IMR-90 (cell line): ENCODE measurements around the gene GLE1. TPM values are rescaled to one million over a fixed set of nuclear protein-coding genes. Genes with fewer than 3 reads are reported as not detected.

Experiments used
- ATAC-seq: fragments of 200-7000 bp; cut with Tn5 transposase; 2 replicates; pipeline ENCODE4 v1.9.1; 2020; ENCODE audit warnings: low read depth, mild to moderate bottlenecking, moderate library complexity
- BruUV-seq: library from RNA; stranded (reverse); fragments of 400-500 nt; replicated peaks from 2 replicates; lab custom pipeline; 2021; lab: Mats Ljungman, UMichigan
- CTCF ChIA-PET: fragments of 300-600 bp; formaldehyde crosslinking; extraction: SDS; loops from one replicate; lab custom pipeline; 2021; ENCODE audit warnings: antibody characterized with exemption; lab: Yijun Ruan, JAX
- POLR2A ChIA-PET: fragments of 300-600 bp; sonication (Branson Sonifier 250); formaldehyde crosslinking; loops from one replicate; lab custom pipeline; 2022; ENCODE audit warnings: antibody characterized with exemption; ENCODE audit not compliant: unreplicated experiment; lab: Charles Lee
- DNase-seq: peaks from one replicate; pipeline ENCODE4 v3.0.0; 2013
- H2AFZ ChIP-seq: replicated peaks from 2 replicates; pipeline ENCODE3; 2013; ENCODE audit warnings: low read length, mild to moderate bottlenecking; ENCODE audit not compliant: poor library complexity
- H2AK5ac ChIP-seq: 2 replicates; pipeline ENCODE4 v1.6.1; 2013; ENCODE audit warnings: low read depth, low read length, inconsistent platforms
- H2AK9ac ChIP-seq: replicated peaks from 2 replicates; pipeline ENCODE3; 2013; ENCODE audit warnings: mild to moderate bottlenecking, low read depth, low read length, moderate library complexity; ENCODE audit not compliant: poor library complexity
- H2BK120ac ChIP-seq: 2 replicates; pipeline ENCODE4 v1.6.1; 2013; ENCODE audit warnings: low read depth, low read length, inconsistent platforms
- H2BK15ac ChIP-seq: 3 replicates; pipeline ENCODE4 v1.6.1; 2013; ENCODE audit warnings: low read depth, low read length, inconsistent platforms
- H2BK20ac ChIP-seq: 2 replicates; pipeline ENCODE4 v1.6.1; 2013; ENCODE audit warnings: low read depth, mild to moderate bottlenecking, inconsistent platforms, low read length, moderate library complexity
- H2BK5ac ChIP-seq: 2 replicates; pipeline ENCODE4 v1.6.1; 2013; ENCODE audit warnings: mild to moderate bottlenecking, low read depth, low read length, inconsistent platforms; ENCODE audit not compliant: poor library complexity, severe bottlenecking
- H3K14ac ChIP-seq: replicated peaks from 2 replicates; pipeline ENCODE4 v1.6.1; 2013; ENCODE audit warnings: low read depth, low read length, inconsistent platforms
- H3K18ac ChIP-seq: 2 replicates; pipeline ENCODE4 v1.6.1; 2013; ENCODE audit warnings: low read depth, low read length, control low read depth
- H3K23ac ChIP-seq: 2 replicates; pipeline ENCODE4 v1.6.1; 2013; ENCODE audit warnings: low read depth, low read length, inconsistent platforms
- H3K27ac ChIP-seq: 2 replicates; pipeline ENCODE4 v1.5.1; 2013; ENCODE audit warnings: mild to moderate bottlenecking, control low read depth, low read length; ENCODE audit not compliant: insufficient read depth
- H3K27me3 ChIP-seq: 2 replicates; pipeline ENCODE4 v1.6.1; 2013; ENCODE audit warnings: low read length; ENCODE audit not compliant: control insufficient read depth, insufficient read depth
- H3K36me3 ChIP-seq: 2 replicates; pipeline ENCODE4 v1.6.1; 2013; ENCODE audit warnings: low read length, mixed read lengths; ENCODE audit not compliant: control insufficient read depth, insufficient read depth
- H3K4ac ChIP-seq: 2 replicates; pipeline ENCODE4 v1.6.1; 2013; ENCODE audit warnings: low read depth, low read length, inconsistent platforms
- H3K4me1 ChIP-seq: 2 replicates; pipeline ENCODE4 v1.6.1; 2013; ENCODE audit warnings: low read length, mixed read lengths; ENCODE audit not compliant: control insufficient read depth, insufficient read depth
- H3K4me2 ChIP-seq: 2 replicates; pipeline ENCODE4 v1.6.1; 2013; ENCODE audit warnings: low read depth, mild to moderate bottlenecking, control low read depth, low read length, moderate library complexity
- H3K4me3 ChIP-seq: 2 replicates; pipeline ENCODE4 v1.5.1; 2013; ENCODE audit warnings: low read depth, mild to moderate bottlenecking, control low read depth, low read length, moderate library complexity; ENCODE audit not compliant: insufficient read depth
- H3K56ac ChIP-seq: 2 replicates; pipeline ENCODE4 v1.6.1; 2013; ENCODE audit warnings: low read length, inconsistent platforms; ENCODE audit not compliant: insufficient read depth; ENCODE audit errors: extremely low read depth
- H3K79me1 ChIP-seq, 2 experiments: 2 replicates each; pipeline ENCODE4 v1.6.1; 2013; ENCODE audit warnings: low read length in 2 of 2, inconsistent platforms in 1 of 2, low read depth in 1 of 2
- H3K9ac ChIP-seq: 2 replicates; pipeline ENCODE4 v1.6.1; 2013; ENCODE audit warnings: low read depth, low read length, control low read depth
- H3K9me1 ChIP-seq: 2 replicates; pipeline ENCODE4 v1.6.1; 2013; ENCODE audit warnings: low read length, inconsistent platforms; ENCODE audit not compliant: insufficient read depth
- H3K9me3 ChIP-seq: 2 replicates; pipeline ENCODE4 v1.6.1; 2013; ENCODE audit warnings: low read length; ENCODE audit not compliant: control insufficient read depth, insufficient read depth
- H4K20me1 ChIP-seq: 2 replicates; pipeline ENCODE4 v1.6.1; 2013; ENCODE audit warnings: low read length, inconsistent platforms; ENCODE audit not compliant: insufficient read depth
- H4K5ac ChIP-seq: 2 replicates; pipeline ENCODE4 v1.6.1; 2013; ENCODE audit warnings: mild to moderate bottlenecking, low read depth, low read length, control low read depth
- H4K8ac ChIP-seq, 2 experiments: 2 replicates each; pipeline ENCODE4 v1.6.1; 2013; ENCODE audit warnings: low read depth in 2 of 2, low read length in 2 of 2, control low read depth in 1 of 2, inconsistent platforms in 1 of 2
- H4K91ac ChIP-seq: 2 replicates; pipeline ENCODE4 v1.6.1; 2013; ENCODE audit warnings: low read depth, low read length, inconsistent platforms; ENCODE audit not compliant: insufficient read depth
- BHLHE40 ChIP-seq: fragments of 150-350 bp; IDR thresholded peaks from 2 replicates; pipeline ENCODE4 v1.6.1; 2016; ENCODE audit warnings: mild to moderate bottlenecking, low read depth, low read length
- CEBPB ChIP-seq: IDR thresholded peaks from 2 replicates; pipeline ENCODE4 v1.6.1; 2012; ENCODE audit warnings: low read depth, low read length, improper control_type of control experiment
- CHD1 ChIP-seq: IDR thresholded peaks from 2 replicates; pipeline ENCODE4 v1.6.1; 2012; ENCODE audit warnings: low read depth, low read length, improper control_type of control experiment
- CTCF ChIP-seq: conservative IDR thresholded peaks from 2 replicates; pipeline ENCODE4 v1.5.1; 2012; ENCODE audit warnings: mild to moderate bottlenecking, low read depth, low read length, improper control_type of control experiment
- ELK1 ChIP-seq: fragments of 150-350 bp; IDR thresholded peaks from 2 replicates; pipeline ENCODE4 v1.6.1; 2016; ENCODE audit warnings: low read depth, mild to moderate bottlenecking, low read length, moderate library complexity, borderline replicate concordance
- FOS ChIP-seq: fragments of 150-350 bp; IDR thresholded peaks from 2 replicates; pipeline ENCODE4 v1.6.1; 2016; ENCODE audit warnings: low read depth, low read length
- MAFK ChIP-seq: IDR thresholded peaks from 2 replicates; pipeline ENCODE4 v1.6.1; 2012; ENCODE audit warnings: low read depth, low read length, improper control_type of control experiment
- MAZ ChIP-seq: IDR thresholded peaks from 2 replicates; pipeline ENCODE4 v1.6.1; 2012; ENCODE audit warnings: low read depth, mild to moderate bottlenecking, low read length, improper control_type of control experiment, moderate library complexity, borderline replicate concordance
- MXI1 ChIP-seq: IDR thresholded peaks from 2 replicates; pipeline ENCODE4 v1.6.1; 2012; ENCODE audit warnings: low read depth, mild to moderate bottlenecking, low read length, moderate library complexity, borderline replicate concordance
- NFE2L2 ChIP-seq: fragments of 150-350 bp; IDR thresholded peaks from 2 replicates; pipeline ENCODE4 v1.6.1; 2016; ENCODE audit warnings: low read depth, mild to moderate bottlenecking, low read length
- POLR2A ChIP-seq: IDR thresholded peaks from 2 replicates; pipeline ENCODE4 v1.6.1; 2012; ENCODE audit warnings: mild to moderate bottlenecking, low read depth, low read length
- RAD21 ChIP-seq: IDR thresholded peaks from 2 replicates; pipeline ENCODE4 v1.6.1; 2012; ENCODE audit warnings: low read length, improper control_type of control experiment
- RCOR1 ChIP-seq: IDR thresholded peaks from 2 replicates; pipeline ENCODE4 v1.6.1; 2012; ENCODE audit warnings: mild to moderate bottlenecking, low read length, improper control_type of control experiment; ENCODE audit not compliant: insufficient replicate concordance
- RFX5 ChIP-seq: IDR thresholded peaks from 2 replicates; pipeline ENCODE4 v1.8.0; 2012; ENCODE audit warnings: low read depth, mild to moderate bottlenecking, low read length, moderate library complexity
- SMC3 ChIP-seq: fragments of 150-350 bp; IDR thresholded peaks from 2 replicates; pipeline ENCODE4 v1.6.1; 2016; ENCODE audit warnings: low read depth, mild to moderate bottlenecking, antibody characterized with exemption, low read length, moderate library complexity
- USF2 ChIP-seq: fragments of 150-350 bp; IDR thresholded peaks from 2 replicates; pipeline ENCODE4 v1.6.1; 2017; ENCODE audit warnings: mild to moderate bottlenecking, antibody characterized with exemption, low read length, low read depth
- WGBS, 2 experiments: methylation state at CpG; one replicate each; pipeline versions ENCODE4 v1.1.5 to v1.1.7; 2013; ENCODE audit warnings: missing lambda C conversion rate in 2 of 2; ENCODE audit not compliant: insufficient read length in 1 of 2; ENCODE audit errors: extremely low coverage in 2 of 2; 5-methylcytosine and 5-hydroxymethylcytosine counted together
- dilution Hi-C: fragments of 300-500 bp; cut with HindIII; formaldehyde crosslinking; loops from one replicate; pipeline ENCODE4 v1.14.3; 2018; ENCODE audit warnings: low sequenced_read_pairs; ENCODE audit not compliant: unreplicated experiment
- in situ Hi-C: fragments of 300-500 bp; cut with MboI; formaldehyde crosslinking; loops from 3 replicates; pipeline ENCODE4 v1.14.3; 2019; ENCODE audit warnings: low sequenced_read_pairs, inconsistent platforms, mixed read lengths
- intact Hi-C: fragments of 100-400 bp; cut with micrococcal nuclease; formaldehyde crosslinking; loops from 2 replicates; pipeline ENCODE4 v1.10.0; 2022
- polyA plus RNA-seq, 3 experiments: library from polyadenylated mRNA; depleted of rRNA; stranded (reverse); fragments of >200 nt; gene quantifications; 2 replicates each; pipeline ENCODE4 v1.2.3, GENCODE V29; 2012; ENCODE audit warnings: low replicate concordance in 1 of 3
- total RNA-seq: library from RNA; depleted of rRNA; stranded (reverse); fragments of >200 nt; gene quantifications from 2 replicates; pipeline ENCODE4 v1.2.3, GENCODE V29; 2012

Gene GLE1
- total and polyA plus RNA-seq, 2 of the 4 experiments (the other 2 are of a cell fraction) = 14.3 to 39.4 TPM

GRCh38 chr9:128499920-128500319, 4.6 kb upstream of the GLE1 start:
- CTCF ChIA-PET = no interaction called here

More at GRCh38 chr9:128499920-128500319, 4.6 kb upstream of the GLE1 start:
- Histone ChIP-seq H3K4me1 (peaks cover 3% of the 10 kb centered on the region; the same call in 1 of the 2 replicates), H3K9me1 (peaks cover 4% of the 10 kb centered on the region; the same call in 1 of the 2 replicates), H2BK15ac (no peak overlapping the region), H4K20me1 (no peaks in the 10 kb centered on the region), H3K9ac (no peak overlapping the region), H3K36me3 (peaks cover 32% of the 10 kb centered on the region), H4K8ac (no peak overlapping the region), H3K56ac (no peak overlapping the region), H2AK9ac (no peak overlapping the region), H2BK5ac (no peak overlapping the region), H2BK20ac (no peak overlapping the region), H3K14ac (no peak overlapping the region), H3K18ac (no peak overlapping the region), H3K79me1 (peaks cover 3% of the 10 kb centered on the region in 2 experiments; a peak in 3 of 4 replicates), H4K91ac (no peak overlapping the region), H3K27me3 (no peaks in the 10 kb centered on the region), H3K23ac (no peak overlapping the region), H3K4me3 (no peak overlapping the region), H3K9me3 (no peaks in the 10 kb centered on the region), H3K4me2 (no peak overlapping the region), H2BK120ac (no peak overlapping the region), H3K27ac (no peak overlapping the region), H2AFZ (no peak overlapping the region), H2AK5ac (no peak overlapping the region), H4K5ac (no peak overlapping the region), H3K4ac (no peak overlapping the region)
- dilution Hi-C loops (no loop called here), in situ Hi-C loops (no loop called here), intact Hi-C loops (no loop called here)
- no peak for TF ChIP-seq RCOR1
- TF ChIP-seq RFX5 = no peak
- no peak for TF ChIP-seq POLR2A
- TF ChIP-seq BHLHE40 = no peak
- no peak for TF ChIP-seq FOS
- TF ChIP-seq CTCF = no peak
- TF ChIP-seq MAZ = no peak
- TF ChIP-seq CEBPB = no peak
- no peak for TF ChIP-seq USF2
- TF ChIP-seq RAD21 = no peak
- no peak for TF ChIP-seq SMC3
- TF ChIP-seq MAFK = no peak
- no peak for TF ChIP-seq NFE2L2
- no peak for TF ChIP-seq MXI1
- TF ChIP-seq ELK1 = no peak
- TF ChIP-seq CHD1 = no peak
- 88% methylated on average over 9 of the region's 15 CpGs; no CpG with 5 or more reads in 1 of the 2 experiments for WGBS, 2 experiments
- POLR2A ChIA-PET = no interaction called here
- ATAC-seq = no peak
- BruUV-seq = no TSS peak
- DNase-seq = no peak
